Omental fat pad (tissue), 4 donors: ENCODE measurements around the gene CXCL5. TPM values are rescaled to one million over a fixed set of nuclear protein-coding genes. Genes with fewer than 3 reads are reported as not detected.

Experiments
- ATAC-seq: fragments of 150-250 bp; one replicate; pipeline ENCODE4 v1.9.1; 2016; ENCODE audit warnings: mild to moderate bottlenecking, moderate library complexity; ENCODE audit not compliant: low FRiP score
- DNase-seq: peaks from one replicate; pipeline ENCODE4 v3.0.0-alpha.2; 2019; ENCODE audit warnings: low spot score
- CTCF ChIP-seq, 3 donors: fragments of 450-650 bp; IDR thresholded peaks; one replicate each; pipeline ENCODE4 v1.5.1; 2016 to 2017; ENCODE audit warnings: antibody characterized with exemption in 3 of 3, mild to moderate bottlenecking in 3 of 3, moderate library complexity in 2 of 3
- total RNA-seq, 4 donors: library from RNA; depleted of rRNA; stranded (reverse); fragments of >200 nt; gene quantifications; one replicate each; pipeline ENCODE4 v1.1.0, GENCODE V29; 2016

Gene CXCL5
- total RNA-seq, 4 donors from 2014 or later, result 0.56 to 1.8 TPM; not detected in 2

DNA sequence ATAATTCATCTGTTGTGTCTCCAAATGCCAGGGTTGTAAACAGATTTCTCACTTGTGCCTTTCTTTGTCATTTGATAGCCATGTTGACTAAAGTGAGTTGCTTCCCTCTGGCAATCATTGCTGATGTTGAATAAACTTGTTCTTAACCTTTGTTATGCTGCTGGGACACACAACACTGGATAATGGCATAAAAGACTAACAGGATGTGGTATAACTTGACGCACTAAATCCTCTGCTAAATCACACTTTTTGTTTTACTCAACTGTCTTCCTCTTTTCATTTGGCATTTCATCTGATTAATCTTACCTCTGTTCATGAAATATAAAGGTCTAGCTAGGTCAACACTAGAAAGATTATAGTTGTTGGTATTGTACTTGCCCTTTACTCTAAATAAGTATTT, 17.6 kb upstream of the CXCL5 start:
- no peak for DNase-seq
- TF ChIP-seq CTCF (IDR thresholded peaks at IDR 0.05), result no peak
- no peak for ATAC-seq

DNA sequence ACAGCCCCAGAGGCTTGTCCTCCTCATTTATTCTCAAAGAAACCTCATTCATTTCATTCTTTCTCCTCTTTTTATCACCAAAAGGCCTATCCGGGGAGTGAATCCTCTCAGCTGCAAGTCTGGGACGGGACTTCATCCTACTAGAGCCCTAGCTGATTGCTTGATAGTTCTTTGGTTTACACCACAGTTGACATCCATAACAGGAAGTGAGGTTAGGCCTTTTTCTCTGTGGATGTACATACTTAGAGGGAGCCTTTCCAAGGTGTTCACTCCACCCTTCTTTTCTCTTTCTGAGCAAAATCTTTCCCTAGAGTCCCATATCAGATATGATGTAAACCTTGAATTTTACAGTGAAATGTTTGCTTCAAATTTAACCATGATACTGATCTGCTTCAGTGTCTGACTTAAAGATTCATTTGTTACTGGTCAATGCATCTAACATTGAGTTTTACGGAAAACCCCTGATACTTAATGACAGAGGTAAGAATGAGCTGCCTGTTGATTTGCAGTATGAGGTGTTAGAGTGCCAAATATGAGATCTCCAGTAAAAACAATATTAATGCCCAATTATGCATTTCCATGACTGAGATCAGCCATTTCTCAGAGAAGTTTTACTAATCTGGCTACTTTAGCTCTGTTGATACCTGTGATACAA, 16.8 kb upstream of the CXCL5 start:
- ATAC-seq, result no peak
- DNase-seq, result no peak

DNA sequence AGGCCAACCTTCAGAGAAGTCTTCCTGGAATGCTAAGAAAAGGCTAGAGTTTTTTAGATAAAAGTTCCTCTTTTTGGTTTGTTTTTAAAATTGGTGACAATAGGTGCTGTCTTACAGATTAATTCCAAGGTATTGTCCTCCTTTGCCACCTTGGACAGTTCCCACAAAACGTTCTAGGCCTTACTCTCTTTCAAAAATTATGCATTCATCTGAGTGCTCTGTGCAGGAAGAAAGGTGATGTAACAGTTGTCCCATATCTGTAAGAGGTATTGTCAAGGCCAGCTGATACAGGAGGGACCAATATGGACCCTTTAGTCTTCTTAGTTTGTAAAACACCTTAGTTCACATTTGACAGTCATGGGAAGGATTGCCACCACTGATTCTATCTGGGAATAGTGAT, 15.9 kb upstream of the CXCL5 start:
- TF ChIP-seq CTCF (IDR thresholded peaks at IDR 0.05), result no peak

More for the DNA sequence above, 16.8 kb upstream of the CXCL5 start:
- TF ChIP-seq CTCF (IDR thresholded peaks at IDR 0.05), result no peak

GRCh38 chr4:74013264-74013663, 14.8 kb upstream of the CXCL5 start:
- no peak for TF ChIP-seq CTCF (IDR thresholded peaks at IDR 0.05)
- DNase-seq (no peak), ATAC-seq (no peak)

More for the DNA sequence above, 15.9 kb upstream of the CXCL5 start:
- ATAC-seq (no peak), DNase-seq (no peak)

- ATAC-seq (no peak), DNase-seq (no peak)
- TF ChIP-seq CTCF (IDR thresholded peaks at IDR 0.05), result no peak
These were observed 13.7 kb upstream of the CXCL5 start for GRCh38 chr4:74012130-74012529.

- no peak for DNase-seq
- TF ChIP-seq CTCF (IDR thresholded peaks at IDR 0.05), result no peak
- ATAC-seq, result no peak
These were observed 10.8 kb upstream of the CXCL5 start for GRCh38 chr4:74009307-74009706.

GRCh38 chr4:74006009-74006476, 7.6 kb upstream of the CXCL5 start:
- ATAC-seq (no peak), DNase-seq (no peak)
- no peak for TF ChIP-seq CTCF (IDR thresholded peaks at IDR 0.05)
